ENCODE measurements around the gene KCNT1.

KCNT1 gene

GRCh38 chr9:135804581-135805421 lies 102.8 kb downstream of the KCNT1 start:
- DNase-seq, result no peak

- no peak for DNase-seq
Observed at GRCh38 chr9:135805422-135806022, 103.5 kb downstream of the KCNT1 start.

GRCh38 chr9:135809166-135809565 lies 107.2 kb downstream of the KCNT1 start:
- no peak for DNase-seq

GRCh38 chr9:135810806-135811575 lies 109.0 kb downstream of the KCNT1 start:
- no peak for DNase-seq

GRCh38 chr9:135811801-135812200 lies 109.8 kb downstream of the KCNT1 start:
- DNase-seq, result no peak

GRCh38 chr9:135812961-135813360 lies 111.0 kb downstream of the KCNT1 start:
- no peak for DNase-seq

GRCh38 chr9:135813671-135814290 lies 111.8 kb downstream of the KCNT1 start:
- no peak for DNase-seq

- no peak for DNase-seq
Observed at GRCh38 chr9:135814421-135815095, 112.6 kb downstream of the KCNT1 start.

GRCh38 chr9:135815413-135815812 lies 113.4 kb downstream of the KCNT1 start:
- DNase-seq, result no peak

- no peak for DNase-seq
Observed at GRCh38 chr9:135815830-135816650, 114.1 kb downstream of the KCNT1 start.

- no peak for DNase-seq
Observed at GRCh38 chr9:135816651-135816970, 114.6 kb downstream of the KCNT1 start.

GRCh38 chr9:135817951-135818717 lies 116.1 kb downstream of the KCNT1 start:
- no peak for DNase-seq

GRCh38 chr9:135818718-135819475 lies 116.9 kb downstream of the KCNT1 start:
- no peak for DNase-seq

GRCh38 chr9:135819905-135820304 lies 117.9 kb downstream of the KCNT1 start:
- DNase-seq, result no peak

GRCh38 chr9:135820661-135821060 lies 118.7 kb downstream of the KCNT1 start:
- no peak for DNase-seq

GRCh38 chr9:135821116-135821515 lies 119.1 kb downstream of the KCNT1 start:
- no peak for DNase-seq

GRCh38 chr9:135821733-135822373 lies 119.9 kb downstream of the KCNT1 start:
- no peak for DNase-seq

- no peak for DNase-seq
Observed at GRCh38 chr9:135822374-135822755, 120.4 kb downstream of the KCNT1 start.

- no peak for DNase-seq
Observed at GRCh38 chr9:135823036-135823435, 121.1 kb downstream of the KCNT1 start.

All from activated naive CD4-positive, alpha-beta T cell treated with anti-CD3 and anti-CD28 coated beads, Interleukin-2, amount 50 U/mL, for 16 hours (primary cell).